ENCODE results near the gene NCR2.

The NCR2 gene

GRCh38 chr6:41331401-41332150, 3.8 kb upstream of the NCR2 start:
- no peak for DNase-seq

GRCh38 chr6:41332241-41332640, 3.2 kb upstream of the NCR2 start:
- no peak for DNase-seq

GRCh38 chr6:41332842-41333736, 2.3 kb upstream of the NCR2 start:
- no peak for DNase-seq

GRCh38 chr6:41334482-41335040, 847 bp upstream of the NCR2 start:
- no peak for DNase-seq

DNA sequence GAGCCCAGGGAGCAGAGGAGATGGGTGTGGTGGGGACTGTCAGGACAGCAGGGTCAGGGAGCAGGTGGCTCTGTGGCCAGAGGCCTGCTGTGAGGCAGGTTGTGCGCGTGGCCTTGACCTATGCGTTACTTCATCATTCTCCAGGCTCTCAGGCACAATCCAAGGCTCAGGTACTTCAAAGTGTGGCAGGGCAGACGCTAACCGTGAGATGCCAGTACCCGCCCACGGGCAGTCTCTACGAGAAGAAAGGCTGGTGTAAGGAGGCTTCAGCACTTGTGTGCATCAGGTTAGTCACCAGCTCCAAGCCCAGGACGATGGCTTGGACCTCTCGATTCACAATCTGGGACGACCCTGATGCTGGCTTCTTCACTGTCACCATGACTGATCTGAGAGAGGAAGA, 535 bp downstream of the NCR2 start:
- no peak for DNase-seq

- no peak for DNase-seq
These were observed 1.4 kb downstream of the NCR2 start for GRCh38 chr6:41336824-41337223.

DNA sequence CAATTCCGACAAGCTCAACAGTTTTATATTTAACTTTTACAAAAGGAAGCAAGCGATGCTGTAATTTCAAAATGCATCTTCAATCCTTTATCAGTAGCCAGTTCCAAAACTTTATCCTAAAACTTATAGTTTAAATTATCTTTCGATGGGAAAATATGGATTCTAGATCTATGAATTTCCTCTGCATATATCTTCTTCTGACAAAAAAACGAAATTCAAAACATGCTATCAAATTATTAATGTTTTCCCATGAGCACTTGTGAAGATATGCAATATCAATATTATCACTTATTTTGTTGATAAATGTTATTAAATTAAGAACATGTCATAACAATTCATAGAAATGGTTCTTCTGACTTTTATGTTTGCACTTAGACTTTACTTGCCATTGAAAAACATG, 2.3 kb downstream of the NCR2 start:
- DNase-seq: no peak

DNA sequence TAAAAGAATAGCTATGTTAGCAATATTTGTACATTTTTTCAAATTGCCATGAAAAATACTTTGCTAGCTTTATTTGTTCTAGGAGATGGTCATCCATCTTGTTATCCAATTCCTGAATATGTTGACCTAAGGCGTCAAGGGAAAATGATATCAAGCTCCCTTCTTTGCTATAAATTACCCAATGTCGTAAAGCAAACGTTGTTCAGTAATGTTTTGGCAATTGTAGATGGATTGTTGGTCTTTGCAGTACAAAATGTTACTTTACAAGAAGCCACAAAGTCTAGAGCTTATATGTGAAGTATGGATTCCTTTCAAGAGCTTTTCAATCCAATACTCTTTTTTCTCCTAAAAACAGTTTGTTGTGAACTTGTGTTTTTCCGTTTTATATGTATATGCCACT, 3.3 kb downstream of the NCR2 start:
- DNase-seq: no peak

DNA sequence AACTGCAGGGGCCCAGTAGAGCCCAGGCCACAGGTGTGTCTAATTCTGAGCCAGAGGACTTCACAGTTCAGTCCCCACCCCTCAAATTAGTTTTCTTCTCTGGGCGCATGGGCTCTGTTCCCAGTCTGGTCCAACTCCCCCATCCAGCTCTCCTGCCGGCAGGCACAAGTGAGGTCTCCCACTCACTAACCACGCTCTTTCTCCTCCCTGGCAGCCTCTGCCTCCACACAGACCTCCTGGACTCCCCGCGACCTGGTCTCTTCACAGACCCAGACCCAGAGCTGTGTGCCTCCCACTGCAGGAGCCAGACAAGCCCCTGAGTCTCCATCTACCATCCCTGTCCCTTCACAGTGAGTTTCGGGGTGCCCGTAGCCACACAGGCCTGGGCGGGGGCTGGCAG, 6.2 kb downstream of the NCR2 start:
- DNase-seq: no peak

DNA sequence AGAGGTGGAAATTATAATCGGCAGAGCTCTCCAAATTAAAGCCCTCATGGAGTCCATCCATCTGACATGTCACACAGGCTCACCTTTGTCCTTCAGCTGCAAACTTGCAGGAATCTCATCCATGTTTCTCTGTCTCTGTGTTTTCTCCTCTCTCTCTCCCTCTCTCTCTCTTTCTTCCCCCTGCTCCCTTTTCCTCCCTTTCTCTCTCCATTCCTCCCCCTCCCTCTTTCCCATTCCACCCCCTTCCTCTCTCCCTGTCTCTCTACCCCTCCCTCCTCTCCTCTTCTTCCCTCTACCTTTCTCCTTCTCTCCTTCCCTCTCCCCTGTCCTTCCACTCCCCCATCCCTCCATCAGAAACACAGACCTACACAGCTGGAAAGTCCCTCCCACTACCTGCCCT, 6.8 kb downstream of the NCR2 start:
- no peak for DNase-seq

- DNase-seq: no peak
These were observed 8.3 kb downstream of the NCR2 start for GRCh38 chr6:41343641-41344187.

- no peak for DNase-seq
These were observed 9.5 kb downstream of the NCR2 start for GRCh38 chr6:41344876-41345275.

DNA sequence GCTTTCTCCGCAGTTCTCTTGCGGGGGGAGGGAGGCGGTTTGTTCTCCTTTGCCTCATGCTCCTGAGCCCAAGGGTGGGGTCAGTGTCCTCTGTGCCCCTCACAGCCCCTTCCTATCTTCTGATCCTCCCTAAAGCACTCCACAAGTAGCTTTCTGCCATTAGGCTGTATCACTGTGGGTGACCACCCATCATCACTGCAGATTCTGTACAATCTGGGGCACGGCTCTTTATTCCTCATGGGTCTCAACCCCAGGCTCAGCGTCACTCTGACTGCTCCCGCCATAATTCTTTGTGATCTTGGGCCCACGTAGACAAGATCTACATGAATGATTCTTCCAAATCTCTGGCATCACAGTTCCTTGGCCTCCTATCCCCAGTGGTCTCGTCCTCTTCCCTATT, 10.5 kb downstream of the NCR2 start:
- no peak for DNase-seq

DNA sequence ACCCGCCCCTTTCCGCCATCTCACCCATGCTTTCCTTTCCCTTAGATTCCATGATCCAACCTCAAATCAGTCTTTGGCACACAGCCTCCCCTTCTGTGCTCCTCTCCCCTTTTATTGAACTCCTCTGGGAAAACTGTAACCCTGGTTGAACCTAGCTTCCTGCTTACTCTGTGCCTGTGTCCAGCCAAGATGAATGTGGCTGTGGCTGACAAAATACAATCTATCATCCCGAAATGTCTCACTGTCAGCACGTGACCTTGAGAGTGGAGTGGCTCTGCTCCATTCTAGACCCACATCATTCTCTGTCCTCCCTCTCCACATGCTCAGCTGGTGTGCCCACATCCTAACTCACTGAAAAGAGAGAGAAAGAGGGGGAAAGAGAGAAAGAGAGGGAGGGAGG, 11.0 kb downstream of the NCR2 start:
- DNase-seq: no peak

DNA sequence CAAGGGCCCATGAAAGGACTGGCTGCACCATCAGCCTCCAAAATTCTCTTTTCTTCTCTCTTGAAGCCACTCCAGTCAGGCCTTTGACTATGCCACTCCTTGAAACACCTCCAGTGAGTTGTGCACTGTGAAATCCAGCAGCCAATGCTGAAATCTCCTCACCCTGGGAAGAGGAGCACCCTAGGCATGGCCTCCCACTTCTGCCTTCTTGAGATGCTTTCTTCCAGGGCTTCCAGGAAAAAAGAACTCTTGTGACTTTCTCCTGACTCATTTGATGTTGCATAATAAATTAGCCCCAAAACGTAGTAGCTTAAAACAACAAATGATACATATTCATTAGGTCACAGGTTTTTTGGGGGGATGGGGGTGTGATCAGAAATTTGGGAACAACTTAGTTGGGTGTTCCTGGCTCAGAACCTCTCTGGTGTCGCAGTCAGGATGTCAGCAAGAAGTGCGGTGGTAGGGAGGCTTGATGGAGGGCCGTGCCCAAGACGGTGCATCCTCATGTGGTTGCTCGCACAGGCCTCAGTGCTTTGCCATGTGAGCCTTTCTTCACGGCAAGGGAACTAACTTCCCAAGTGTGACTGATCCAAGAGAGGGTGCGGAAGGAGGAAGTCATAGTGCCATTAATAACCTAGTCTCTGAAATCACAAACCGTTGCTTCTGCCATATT, 12.1 kb downstream of the NCR2 start:
- DNase-seq: no peak

- DNase-seq: no peak
These were observed 13.5 kb downstream of the NCR2 start for GRCh38 chr6:41348934-41349333.

DNA sequence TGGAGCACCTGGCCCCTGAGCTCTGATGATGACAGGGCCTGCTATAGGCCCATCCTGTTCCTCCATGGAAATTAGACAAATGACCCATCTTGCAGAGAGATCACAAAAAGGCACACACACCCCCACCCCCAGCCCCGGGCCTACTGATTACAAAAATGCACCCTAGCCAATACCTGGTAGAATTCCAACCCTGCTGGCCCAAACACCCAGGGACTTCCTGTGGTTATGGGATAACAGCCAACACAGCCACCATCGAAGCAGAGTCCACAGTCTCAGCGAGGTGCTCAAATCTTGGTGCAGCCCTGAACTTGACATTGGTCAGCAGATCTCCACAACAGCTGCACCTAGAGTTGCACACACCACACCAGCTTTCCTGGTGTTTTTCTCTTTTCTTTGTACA, 17.0 kb downstream of the NCR2 start:
- no peak for DNase-seq

DNA sequence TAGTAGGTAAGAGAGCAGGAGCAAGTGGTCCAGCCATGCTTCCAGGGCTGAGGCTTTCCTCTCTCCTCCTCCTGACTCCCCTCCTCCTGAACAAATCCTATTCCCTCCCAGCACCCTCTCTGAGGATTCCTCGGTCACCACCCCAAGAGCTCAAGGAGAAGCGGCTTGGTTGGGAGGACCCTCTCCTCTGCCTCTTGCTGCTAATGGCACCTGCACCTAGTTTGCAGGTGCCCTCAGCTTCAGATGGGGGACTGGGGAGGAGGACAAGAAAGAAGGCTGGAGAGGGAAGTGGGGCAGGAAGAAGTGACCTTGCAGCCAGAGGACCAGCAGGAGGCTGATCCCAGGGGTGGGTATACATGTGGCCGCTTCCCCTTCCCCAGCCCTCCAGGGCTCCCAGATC, 17.5 kb downstream of the NCR2 start:
- DNase-seq: no peak

DNA sequence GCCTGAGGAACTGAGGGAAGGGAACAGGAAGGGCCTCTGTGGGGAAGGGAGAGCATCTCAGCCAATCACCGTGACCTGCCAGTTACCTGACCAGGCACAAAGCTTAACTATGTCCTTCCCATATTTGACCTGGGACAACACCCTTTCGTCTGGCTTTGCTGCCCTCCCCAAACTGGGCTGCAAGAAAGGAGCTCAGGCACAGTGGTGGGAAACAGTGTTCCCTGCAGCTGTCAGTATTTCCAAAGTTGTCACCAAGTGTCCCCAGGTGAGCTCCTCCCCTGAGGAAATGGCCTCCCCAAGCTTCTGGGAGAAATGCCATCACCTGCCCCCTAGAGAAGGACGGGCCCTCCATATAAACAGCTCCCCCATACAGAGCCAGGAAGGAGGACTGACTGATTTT, 17.9 kb downstream of the NCR2 start:
- DNase-seq: no peak

DNA sequence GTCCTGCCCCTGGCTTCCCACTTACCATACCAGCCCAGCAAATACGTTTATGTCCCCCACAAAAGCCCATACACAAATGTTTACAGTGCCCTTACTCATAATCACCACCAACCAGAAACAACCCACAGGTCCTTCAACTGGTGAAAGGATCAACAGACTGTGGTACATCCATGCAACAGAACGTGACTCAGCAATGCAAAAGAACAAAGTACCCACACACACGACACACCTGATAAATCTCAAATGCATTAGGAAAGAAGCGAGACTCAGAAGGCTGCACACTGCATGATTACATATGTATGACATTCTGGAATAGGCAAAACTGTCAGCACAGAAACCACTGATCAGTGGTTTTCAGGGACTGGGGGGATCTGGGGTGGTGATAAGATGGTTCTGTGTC, 20.5 kb downstream of the NCR2 start:
- DNase-seq: no peak

GRCh38 chr6:41356825-41357224, 21.4 kb downstream of the NCR2 start:
- no peak for DNase-seq

DNA sequence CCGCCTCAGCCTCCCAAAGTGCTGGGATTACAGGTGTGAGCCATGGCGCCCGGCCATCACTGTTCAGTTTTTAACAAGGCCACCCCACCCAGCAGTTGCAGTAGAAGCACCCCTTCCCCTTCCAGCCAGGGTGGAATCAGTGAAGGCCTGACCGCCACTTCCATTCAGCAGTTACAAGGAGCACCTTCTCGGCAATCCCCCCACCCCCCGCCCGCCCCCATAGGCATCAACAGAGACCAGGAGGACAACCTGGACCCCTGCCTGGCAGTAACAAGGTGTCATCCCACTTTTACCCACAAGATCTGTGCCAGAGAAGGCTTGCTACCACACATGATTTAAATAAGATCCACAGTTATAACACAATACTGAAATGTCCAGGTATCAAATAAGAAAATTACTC, 23.1 kb downstream of the NCR2 start:
- no peak for DNase-seq

GRCh38 chr6:41359617-41360313, 24.4 kb downstream of the NCR2 start:
- DNase-seq: no peak
